AML-193 (cell line): ENCODE data around the gene ANKRD12.
A peak's percentile ranks its signal among the peaks of the same experiment; 100 is the strongest.

Experiments used
- DNase-seq, 2 experiments: peaks; one replicate each; lab custom pipeline; 2025; lab: John Stamatoyannopoulos, UW

ANKRD12 gene

GRCh38 chr18:9292047-9292446, 155.5 kb downstream of the ANKRD12 start:
- DNase-seq = no peak

GRCh38 chr18:9293948-9294347, 157.4 kb downstream of the ANKRD12 start:
- DNase-seq = no peak

- no peak for DNase-seq
Measured at GRCh38 chr18:9296233-9297006, 159.8 kb downstream of the ANKRD12 start.

GRCh38 chr18:9297007-9297393, 160.4 kb downstream of the ANKRD12 start:
- DNase-seq = no peak

GRCh38 chr18:9304388-9305070, 167.9 kb downstream of the ANKRD12 start:
- no peak for DNase-seq

GRCh38 chr18:9319333-9319732, 182.8 kb downstream of the ANKRD12 start:
- no peak for DNase-seq

GRCh38 chr18:9321017-9321452, 184.5 kb downstream of the ANKRD12 start:
- DNase-seq = no peak

GRCh38 chr18:9321736-9322135, 185.2 kb downstream of the ANKRD12 start:
- no peak for DNase-seq

- DNase-seq = no peak
Measured at GRCh38 chr18:9322744-9323143, 186.2 kb downstream of the ANKRD12 start.

- DNase-seq = no peak
Measured at GRCh38 chr18:9323750-9324445, 187.3 kb downstream of the ANKRD12 start.

GRCh38 chr18:9325716-9326115, 189.1 kb downstream of the ANKRD12 start:
- DNase-seq = no peak

GRCh38 chr18:9328776-9329175, 192.2 kb downstream of the ANKRD12 start:
- no peak for DNase-seq

- DNase-seq = no peak
Measured at GRCh38 chr18:9329471-9329870, 192.9 kb downstream of the ANKRD12 start.

GRCh38 chr18:9330419-9330818, 193.8 kb downstream of the ANKRD12 start:
- DNase-seq = no peak

GRCh38 chr18:9333441-9334328, 197.1 kb downstream of the ANKRD12 start:
- no peak for DNase-seq

GRCh38 chr18:9334329-9334972, 197.9 kb downstream of the ANKRD12 start, which contains the start of gene TWSG1:
Gene TWSG1 (plus strand): TSS chr18:9334773. CDS start chr18:9337230, 2,457 bp downstream.
- DNase-seq = peak; percentile 54 to 59

GRCh38 chr18:9334973-9335696, 198.6 kb downstream of the ANKRD12 start:
- DNase-seq = peak in 1 of 2 experiments; percentile 24
